PC-3 (cell line): ENCODE data around the gene MYH11. TPM values are rescaled to one million over a fixed set of nuclear protein-coding genes. Genes with fewer than 3 reads are reported as not detected.

ENCODE experiments used
- ATAC-seq: fragments of 200-7000 bp; cut with Tn5 transposase; 2 replicates; pipeline ENCODE4 v1.9.1; 2020; ENCODE audit warnings: mild to moderate bottlenecking, moderate library complexity
- BruUV-seq: library from RNA; stranded (reverse); fragments of 400-500 nt; replicated peaks from 2 replicates; lab custom pipeline; 2021; lab: Mats Ljungman, UMichigan
- CTCF ChIA-PET: fragments of 300-600 bp; sonication (Branson Sonifier 250); formaldehyde crosslinking; loops from one replicate; lab custom pipeline; 2022; ENCODE audit warnings: antibody characterized with exemption; lab: Charles Lee
- POLR2A ChIA-PET: fragments of 300-600 bp; sonication (Branson Sonifier 250); formaldehyde crosslinking; loops from one replicate; lab custom pipeline; 2022; ENCODE audit warnings: antibody characterized with exemption; ENCODE audit not compliant: unreplicated experiment; lab: Charles Lee
- DNase-seq: peaks from one replicate; pipeline ENCODE4 v3.0.0-alpha.2; 2015
- H2AFZ ChIP-seq: fragments of 300-600 bp; sonication (generic); 2 replicates; pipeline ENCODE4 v1.6.0; 2016; ENCODE audit warnings: antibody characterized with exemption, low read length
- H3F3A ChIP-seq: fragments of 300-600 bp; sonication (generic); one replicate; pipeline ENCODE4 v1.6.0; 2017; ENCODE audit warnings: antibody characterized with exemption, low read length, control low read depth, mild to moderate bottlenecking; ENCODE audit not compliant: unreplicated experiment
- H3K27ac ChIP-seq: fragments of 300-600 bp; sonication (generic); 2 replicates; pipeline ENCODE4 v1.5.1; 2016; ENCODE audit warnings: mild to moderate bottlenecking, low read length
- H3K27me3 ChIP-seq: fragments of 300-600 bp; sonication (generic); 2 replicates; pipeline ENCODE4 v1.6.1; 2016; ENCODE audit warnings: low read length, mixed read lengths
- H3K36me3 ChIP-seq: fragments of 300-600 bp; sonication (generic); 2 replicates; pipeline ENCODE4 v1.6.1; 2016; ENCODE audit warnings: low read depth, mixed run types, low read length, mixed read lengths
- H3K4me1 ChIP-seq: fragments of 300-600 bp; sonication (generic); 2 replicates; pipeline ENCODE4 v1.5.1; 2016; ENCODE audit warnings: low read length; ENCODE audit not compliant: insufficient read depth
- H3K4me2 ChIP-seq: fragments of 300-600 bp; sonication (generic); 2 replicates; pipeline ENCODE4 v1.6.0; 2016; ENCODE audit warnings: low read length
- H3K4me3 ChIP-seq: fragments of 300-600 bp; sonication (generic); 2 replicates; pipeline ENCODE4 v1.5.1; 2016; ENCODE audit warnings: mild to moderate bottlenecking, low read length, mixed read lengths
- H3K79me2 ChIP-seq: fragments of 300-600 bp; sonication (generic); 2 replicates; pipeline ENCODE4 v1.6.1; 2017; ENCODE audit warnings: low read length, mixed read lengths
- H3K9ac ChIP-seq: fragments of 300-600 bp; sonication (generic); 2 replicates; pipeline ENCODE4 v1.6.0; 2016; ENCODE audit warnings: mild to moderate bottlenecking, low read length
- H3K9me2 ChIP-seq: fragments of 300-600 bp; sonication (generic); replicated peaks from 2 replicates; pipeline ENCODE4 v1.6.1; 2016; ENCODE audit warnings: mixed run types, low read length, mixed read lengths
- H3K9me3 ChIP-seq: fragments of 300-600 bp; sonication (generic); 2 replicates; pipeline ENCODE4 v1.6.1; 2016; ENCODE audit warnings: low read length, mixed read lengths
- H4K20me1 ChIP-seq: fragments of 300-600 bp; sonication (generic); 2 replicates; pipeline ENCODE4 v1.6.1; 2016; ENCODE audit warnings: low read length, mixed read lengths
- CTCF ChIP-seq: fragments of 300-600 bp; sonication (generic); conservative IDR thresholded peaks from 2 replicates; pipeline ENCODE4 v1.5.1; 2017; ENCODE audit warnings: antibody characterized with exemption, low read depth, mild to moderate bottlenecking, low read length
- EZH2 ChIP-seq: fragments of 300-600 bp; sonication (generic); IDR thresholded peaks from one replicate; pipeline ENCODE4 v1.6.1; 2017; ENCODE audit warnings: antibody characterized with exemption, mild to moderate bottlenecking, low read length; ENCODE audit not compliant: unreplicated experiment
- EZH2phosphoT487 ChIP-seq: fragments of 300-600 bp; sonication (generic); IDR thresholded peaks from 2 replicates; pipeline ENCODE4 v1.6.1; 2018; ENCODE audit warnings: mild to moderate bottlenecking, antibody characterized with exemption, low read length, borderline replicate concordance
- intact Hi-C: fragments of 100-400 bp; cut with micrococcal nuclease; formaldehyde crosslinking; loops from 2 replicates; pipeline ENCODE4 v1.9.0; 2023
- total RNA-seq: library from RNA; depleted of rRNA; stranded (reverse); fragments of >200 nt; gene quantifications from 2 replicates; pipeline ENCODE4 v1.2.3, GENCODE V29; 2014

Gene MYH11
- total RNA-seq, 1 experiment from 2014 or later: not detected

- Histone ChIP-seq H3K4me3 (no peak overlapping the region), H3K9me2 (no peaks in the 10 kb centered on the region), H3K9ac (no peak overlapping the region), H3K4me2 (no peak overlapping the region), H3K9me3 (no peaks in the 10 kb centered on the region), H3K27ac (no peak overlapping the region), H2AFZ (no peak overlapping the region), H3K27me3 (no peaks in the 10 kb centered on the region), H3K79me2 (no peaks in the 10 kb centered on the region), H4K20me1 (no peaks in the 10 kb centered on the region), H3K4me1 (no peaks in the 10 kb centered on the region), H3F3A (no peaks in the 10 kb centered on the region), H3K36me3 (no peaks in the 10 kb centered on the region)
- ChIA-PET CTCF (interaction anchor here (3.2 kb wide), 1 partner anchor 45 kb away, joined by 18 read pairs; no protein-coding TSS in a partner anchor), POLR2A (interaction anchor here (0.6 kb wide), 1 partner anchor 153 kb away, joined by 3 read pairs; no protein-coding TSS in a partner anchor)
- TF ChIP-seq EZH2phosphoT487: no peak
- TF ChIP-seq CTCF: no peak
- no peak for TF ChIP-seq EZH2
- DNase-seq (no peak), ATAC-seq (no peak)
- no TSS peak for BruUV-seq
- intact Hi-C loops: loop anchor here (5.0 kb wide), 1 partner anchor 304 kb away; no protein-coding TSS in a partner anchor
These were observed 33.9 kb downstream of the MYH11 start for GRCh38 chr16:15822957-15823356.

- POLR2A ChIA-PET: no interaction called here
These were observed 36.0 kb downstream of the MYH11 start for GRCh38 chr16:15820837-15821236.

More at GRCh38 chr16:15820837-15821236, 36.0 kb downstream of the MYH11 start:
- H3F3A ChIP-seq: no peaks in the 10 kb centered on the region
- ATAC-seq (no peak), DNase-seq (no peak)
- no peaks in the 10 kb centered on the region for H3K9me2 ChIP-seq
- H3K27ac ChIP-seq: no peak overlapping the region
- no peaks in the 10 kb centered on the region for H3K9me3 ChIP-seq
- intact Hi-C loops: loop anchor here (1.0 to 5.0 kb wide), 2 partner anchors 55 to 306 kb away; no protein-coding TSS in a partner anchor
- no peak for TF ChIP-seq CTCF
- TF ChIP-seq EZH2: no peak
- TF ChIP-seq EZH2phosphoT487: no peak
- no peaks in the 10 kb centered on the region for H3K79me2 ChIP-seq
- no peak overlapping the region for H2AFZ ChIP-seq
- no TSS peak for BruUV-seq
- no peaks in the 10 kb centered on the region; the same call in 1 of the 2 replicates for H3K27me3 ChIP-seq
- H4K20me1 ChIP-seq: no peaks in the 10 kb centered on the region
- H3K4me3 ChIP-seq: no peak overlapping the region
- no peaks in the 10 kb centered on the region for H3K4me1 ChIP-seq
- H3K36me3 ChIP-seq: no peaks in the 10 kb centered on the region
- CTCF ChIA-PET: interaction anchor here (1.4 to 3.2 kb wide), 2 partner anchors 43 to 55 kb away, joined by 3 to 18 read pairs; no protein-coding TSS in a partner anchor
- no peak overlapping the region for H3K9ac ChIP-seq
- no peak overlapping the region for H3K4me2 ChIP-seq
